AG09309 (cell line): ENCODE measurements around the gene SMPD3.

Experiments used
- DNase-seq: peaks from one replicate; pipeline ENCODE4 v3.0.0-alpha.2; 2010; ENCODE audit warnings: low read depth
- H3K4me3 ChIP-seq: 2 replicates; pipeline ENCODE4 v1.5.1; 2011; ENCODE audit warnings: mild to moderate bottlenecking, low read depth, low read length, moderate library complexity; ENCODE audit not compliant: control insufficient read depth
- CTCF ChIP-seq: IDR thresholded peaks from 2 replicates; pipeline ENCODE4 v1.5.1; 2011; ENCODE audit warnings: mild to moderate bottlenecking, low read depth, low read length, inconsistent platforms; ENCODE audit not compliant: insufficient read depth, control insufficient read depth; ENCODE audit errors: missing control alignments

The SMPD3 gene

GRCh38 chr16:68381363-68381724, 67.0 kb downstream of the SMPD3 start:
- no peak for TF ChIP-seq CTCF
- no peak overlapping the region for H3K4me3 ChIP-seq
- DNase-seq: no peak

GRCh38 chr16:68380676-68381362, 67.5 kb downstream of the SMPD3 start:
- DNase-seq: no peak
- TF ChIP-seq CTCF: no peak
- H3K4me3 ChIP-seq: no peak overlapping the region

DNA sequence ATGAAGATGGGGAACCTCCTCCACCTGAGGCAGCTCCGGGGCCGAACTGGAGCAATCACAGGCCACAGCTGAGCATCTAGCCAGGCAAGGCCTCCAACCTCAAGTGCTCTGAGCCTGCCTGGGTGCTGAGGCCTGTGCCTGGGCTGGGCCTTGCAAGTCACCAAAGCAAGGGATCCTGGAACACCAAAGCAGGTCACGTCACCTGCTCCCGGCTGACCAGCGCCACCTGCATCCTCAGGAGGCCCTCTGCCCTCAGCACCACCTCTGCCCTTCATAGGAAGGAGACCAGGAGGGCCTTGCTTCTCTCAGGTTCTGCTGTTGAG, 68.0 kb downstream of the SMPD3 start:
- H3K4me3 ChIP-seq: no peak overlapping the region
- DNase-seq: no peak
- no peak for TF ChIP-seq CTCF

GRCh38 chr16:68379472-68380347, 68.6 kb downstream of the SMPD3 start:
- no peak overlapping the region for H3K4me3 ChIP-seq
- TF ChIP-seq CTCF: no peak
- DNase-seq: no peak

DNA sequence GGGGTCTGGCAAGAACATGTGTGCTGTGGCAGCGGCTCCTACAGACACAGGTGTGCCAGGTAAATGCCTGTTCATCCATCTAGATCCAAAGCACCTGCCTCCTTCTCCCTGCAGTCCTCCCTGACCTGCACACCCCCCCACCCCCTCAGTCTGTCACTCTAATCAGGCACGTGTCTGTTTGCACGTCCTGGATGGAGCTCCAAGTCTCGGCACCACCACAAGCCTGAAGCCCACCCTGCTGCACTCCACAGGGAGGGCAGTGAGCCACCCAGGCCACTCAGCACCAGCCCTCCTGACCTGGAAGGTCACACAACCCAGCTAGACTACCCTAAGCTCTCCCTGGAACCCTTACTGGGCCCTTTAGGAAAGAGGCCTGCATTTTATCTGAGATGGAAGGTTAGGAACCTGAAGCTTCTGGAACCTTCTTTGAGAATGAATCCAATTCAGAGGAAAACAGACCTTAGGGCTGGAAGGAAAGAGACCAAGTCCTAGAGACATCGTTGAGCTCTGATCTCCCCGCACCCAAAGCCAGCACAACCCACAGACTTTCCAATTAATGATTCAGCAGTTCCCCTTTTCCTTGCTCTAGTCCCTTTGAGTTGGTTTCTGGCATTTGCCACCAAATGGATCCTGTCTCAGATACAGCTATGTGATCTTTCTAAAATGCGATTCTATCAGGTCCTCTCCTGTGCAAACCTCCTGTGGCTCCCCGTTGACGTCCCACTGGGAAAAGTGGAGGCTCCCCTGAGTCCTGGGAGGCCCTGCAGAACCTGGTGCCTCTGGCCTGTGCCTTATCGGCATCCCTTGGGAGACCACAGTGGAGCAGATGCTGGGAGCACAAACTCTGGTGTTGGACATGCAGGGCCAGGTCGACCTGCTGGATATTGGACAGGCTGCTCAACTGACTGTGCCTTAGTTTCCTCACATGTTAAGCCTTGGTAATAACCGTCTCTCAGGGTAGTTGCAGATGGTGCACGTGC, 69.6 kb downstream of the SMPD3 start:
- no peak overlapping the region for H3K4me3 ChIP-seq
- TF ChIP-seq CTCF: no peak
- no peak for DNase-seq

- no peak for DNase-seq
- H3K4me3 ChIP-seq: no peak overlapping the region
- no peak for TF ChIP-seq CTCF
These were observed 70.5 kb downstream of the SMPD3 start for GRCh38 chr16:68377667-68378393.
